Measurements from ENCODE around the gene CBLB.

GRCh38 chr3:105746231-105746996 is 122.4 kb downstream of the CBLB start:
- TF ChIP-seq CTCF (conservative IDR thresholded peaks at IDR 0.05; ENCODE audit: low read length) (no peak), EZH2phosphoT487 (IDR thresholded peaks at IDR 0.05; ENCODE audit: borderline replicate concordance) (no peak)
